GM21390 (cell line): ENCODE results near the gene GSN.
"Not testable (repeated sequence)": the region's sequence is repeated elsewhere in the genome, so short reads cannot be mapped to it uniquely, and the experiment has no call there.

Source experiments
- ATAC-seq: cut with Tn5 transposase; IDR thresholded peaks from one replicate; pipeline ENCODE4 v1.9.1; 2021; ENCODE audit not compliant: unreplicated experiment

Gene GSN

GRCh38 chr9:121286688-121286972 is 18.7 kb downstream of the GSN start:
- no peak for ATAC-seq

- ATAC-seq: no peak
Measured at GRCh38 chr9:121286973-121287741, 19.2 kb downstream of the GSN start.

GRCh38 chr9:121288673-121289025 is 20.7 kb downstream of the GSN start:
- no peak for ATAC-seq

DNA sequence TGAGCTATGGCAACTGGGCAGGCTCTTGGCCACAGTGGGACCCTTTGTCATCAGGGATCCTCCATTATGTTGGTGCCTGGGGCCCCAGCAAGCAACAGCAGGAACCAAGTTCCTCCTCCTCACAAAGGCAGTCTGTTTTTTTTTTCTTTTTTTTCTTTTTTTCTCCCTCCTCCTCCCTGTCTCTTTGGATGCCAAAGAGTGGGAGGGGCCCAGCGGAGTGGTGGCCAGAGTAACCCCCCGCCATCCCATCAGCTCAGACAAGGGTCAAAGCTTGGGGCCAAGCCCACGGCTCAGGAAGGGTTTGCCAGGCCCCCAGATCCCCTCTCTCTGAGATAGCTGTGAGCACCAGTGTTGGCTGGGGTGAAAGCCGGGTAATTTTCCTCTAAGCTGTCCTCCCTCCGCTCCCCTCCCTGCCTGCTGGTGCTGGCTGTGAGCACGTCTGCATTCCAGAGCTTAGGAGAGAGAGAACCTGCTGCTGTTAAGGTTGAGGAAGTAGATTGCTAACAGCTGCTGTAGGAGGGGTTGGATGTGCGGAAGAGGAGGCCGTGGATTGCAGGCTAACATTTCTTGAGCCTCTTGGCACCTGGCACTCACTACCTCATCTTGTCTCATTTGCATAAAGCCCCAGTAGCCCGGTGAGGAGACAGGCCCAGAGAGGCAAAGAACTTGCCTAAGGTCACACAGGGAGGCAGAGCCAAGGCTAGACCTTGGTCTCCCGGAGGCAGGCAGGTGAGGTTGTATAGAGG is 21.2 kb downstream of the GSN start:
- ATAC-seq: no peak

DNA sequence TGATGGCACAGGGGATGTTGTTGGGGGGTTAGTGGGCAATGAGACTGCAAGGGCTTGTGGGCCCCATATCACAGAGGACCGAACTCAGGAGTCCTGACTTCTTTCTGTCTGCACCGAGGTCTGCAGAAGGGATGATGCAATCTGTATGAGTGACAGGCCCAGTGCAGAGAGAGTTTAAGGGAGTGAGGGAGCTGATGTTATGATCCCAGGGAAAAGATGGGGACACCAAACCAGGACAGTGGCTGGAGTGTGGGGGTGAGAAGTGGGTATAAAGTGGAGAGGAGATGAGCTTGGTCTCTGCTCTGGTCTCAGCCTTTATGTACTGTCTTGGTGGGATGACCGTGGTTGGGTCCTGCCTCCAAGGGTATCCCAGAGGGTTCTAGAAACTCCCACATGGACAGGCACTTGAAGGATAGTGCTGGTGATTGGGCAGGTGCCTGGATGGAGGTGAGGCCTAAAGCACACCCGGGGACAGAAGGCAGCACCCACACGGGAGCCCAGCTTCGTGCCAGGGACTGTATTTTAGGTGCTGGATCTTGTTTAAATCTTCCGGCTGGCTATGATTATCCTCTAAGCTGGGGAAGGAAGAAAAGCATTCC is 21.9 kb downstream of the GSN start:
- no peak for ATAC-seq

- ATAC-seq: not testable (repeated sequence)
Measured at GRCh38 chr9:121291536-121291935, 23.6 kb downstream of the GSN start.

GRCh38 chr9:121292051-121292450 is 24.1 kb downstream of the GSN start:
- ATAC-seq: no peak

DNA sequence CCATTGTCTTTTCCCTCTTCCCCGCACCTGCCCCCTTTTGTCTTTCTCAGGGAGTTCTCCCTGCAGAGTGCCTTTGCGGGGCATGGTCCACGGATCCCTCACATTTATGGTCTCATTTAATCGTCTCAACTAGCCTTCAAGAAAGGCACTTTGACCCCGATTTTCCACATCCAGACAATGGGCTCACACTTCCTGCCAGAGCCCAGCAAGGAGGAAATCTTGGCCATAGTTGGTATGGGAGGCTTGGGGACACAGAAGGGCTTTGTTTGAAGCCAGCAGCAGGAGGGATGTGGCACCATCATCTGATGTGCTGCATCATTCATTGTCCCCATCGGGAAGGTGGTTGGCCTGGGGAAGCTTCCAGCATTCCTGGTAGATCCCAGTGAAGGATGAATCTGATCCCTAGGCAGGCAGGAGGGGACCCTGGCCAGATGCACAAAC is 24.9 kb downstream of the GSN start:
- no peak for ATAC-seq

DNA sequence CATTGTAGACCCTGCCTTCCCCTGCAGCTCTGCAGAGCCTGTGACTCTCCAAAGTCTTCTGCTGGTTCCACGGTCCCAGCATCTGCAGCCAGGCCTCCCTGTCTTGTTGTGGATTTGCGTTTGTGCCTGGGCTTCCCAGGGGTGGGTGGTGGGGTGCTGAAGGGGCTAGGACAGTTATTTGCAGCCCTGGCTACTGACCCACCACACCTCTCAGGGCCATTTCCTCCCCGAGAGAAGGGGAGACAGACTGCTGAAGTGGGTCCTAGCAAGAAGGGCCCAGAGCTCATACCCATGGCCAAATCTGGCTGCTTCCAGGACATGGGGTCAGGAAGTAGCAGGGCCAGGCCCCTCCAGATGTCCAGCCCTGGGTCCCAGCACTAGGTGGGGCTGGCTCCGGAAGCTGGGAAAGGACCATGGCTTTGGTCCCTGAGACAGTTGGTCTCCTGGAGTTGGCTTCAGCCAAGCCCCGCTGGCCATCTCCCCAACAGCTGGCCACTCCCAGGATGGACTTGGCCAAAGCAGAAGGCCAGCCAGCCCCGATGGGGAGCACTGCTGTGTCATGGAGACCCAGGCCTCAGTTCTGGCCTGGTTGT is 26.3 kb downstream of the GSN start:
- no peak for ATAC-seq

GRCh38 chr9:121294866-121295661 is 27.1 kb downstream of the GSN start:
- no peak for ATAC-seq

- ATAC-seq: no peak
Measured at GRCh38 chr9:121295662-121296191, 27.8 kb downstream of the GSN start.

GRCh38 chr9:121296213-121297127 is 28.5 kb downstream of the GSN start:
- no peak for ATAC-seq

DNA sequence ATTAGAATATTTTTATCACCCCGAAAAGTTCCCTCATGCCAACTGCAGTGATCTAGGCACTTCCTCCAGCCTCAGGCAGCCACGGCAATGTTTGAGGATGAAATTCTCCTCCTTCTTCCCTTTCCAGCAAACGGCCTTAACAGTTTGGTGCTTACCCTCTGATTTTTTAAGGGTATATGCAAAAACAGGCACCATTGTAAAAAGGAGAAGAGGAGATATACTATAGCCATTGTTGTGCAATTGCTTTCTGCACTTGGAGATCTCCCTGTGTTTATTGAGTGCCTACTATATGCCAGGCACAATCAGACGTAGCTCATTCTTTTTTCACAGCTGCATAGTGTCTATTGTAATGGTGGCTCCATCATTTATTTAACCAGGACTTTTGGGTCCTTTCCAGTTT is 29.4 kb downstream of the GSN start:
- ATAC-seq: no peak

- ATAC-seq: no peak
Measured at GRCh38 chr9:121298016-121298538, 30.1 kb downstream of the GSN start.

- ATAC-seq: no peak
Measured at GRCh38 chr9:121298689-121299466, 30.9 kb downstream of the GSN start.

GRCh38 chr9:121299467-121300282 is 31.7 kb downstream of the GSN start:
- no peak for ATAC-seq

DNA sequence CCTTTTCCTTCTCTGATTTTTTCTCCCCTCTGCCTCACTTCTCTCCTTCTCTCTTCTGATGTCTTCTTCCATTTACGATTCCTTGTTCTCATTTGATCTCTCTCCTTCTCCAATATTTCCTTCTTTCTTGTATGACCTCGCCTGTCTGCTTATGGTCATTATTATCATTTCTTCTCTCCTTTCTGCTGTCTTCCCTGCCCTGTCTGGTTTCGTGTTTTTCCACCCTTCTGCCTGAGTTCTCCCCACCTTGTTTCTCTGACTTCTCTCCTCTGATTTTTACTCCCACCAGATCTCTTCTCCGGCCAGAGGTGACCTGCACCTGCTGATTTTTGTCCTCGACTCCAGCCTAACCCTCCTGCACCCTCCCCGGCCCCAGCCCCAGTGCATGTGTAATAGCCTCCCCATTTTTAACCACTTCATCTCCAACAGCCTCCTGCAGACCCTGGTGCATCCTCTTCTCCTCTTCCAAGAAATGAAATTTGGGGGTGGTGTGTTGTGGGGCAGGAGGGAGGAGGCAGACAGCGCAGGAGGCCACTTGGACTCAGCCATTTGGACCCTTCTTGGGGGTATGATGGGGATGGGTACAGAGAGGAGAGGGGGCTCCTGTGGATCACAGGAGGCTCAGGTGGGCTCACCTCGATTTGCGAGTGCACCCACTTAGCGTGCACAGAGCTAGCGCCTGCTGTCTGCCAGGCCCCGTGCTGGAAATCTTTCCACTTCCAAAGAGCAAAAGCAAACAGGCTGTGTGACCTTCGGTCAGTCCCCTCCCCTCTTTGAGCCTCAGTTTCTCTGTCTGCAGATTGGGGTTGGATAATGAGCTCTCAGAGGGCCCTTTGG is 32.5 kb downstream of the GSN start:
- no peak for ATAC-seq
